Measurements from ENCODE around the gene RTP5. TPM values are rescaled to one million over a fixed set of nuclear protein-coding genes. Genes with fewer than 3 reads are reported as not detected.

Gene RTP5
- total RNA-seq, 1 donor from 2014 or later = not detected

- Mint-ChIP-seq H3K27ac (ENCODE audit: unreplicated experiment) (no peak overlapping the region), H3K36me3 (ENCODE audit: unreplicated experiment) (peaks cover 5% of the 10 kb centered on the region), H3K27me3 (ENCODE audit: unreplicated experiment) (peaks cover 9% of the 10 kb centered on the region), H3K4me3 (ENCODE audit: unreplicated experiment) (no peak overlapping the region), H3K4me1 (ENCODE audit: low read depth, unreplicated experiment) (peaks cover 1% of the 10 kb centered on the region), H3K9me3 (ENCODE audit: unreplicated experiment) (peaks cover 11% of the 10 kb centered on the region)
- TF ChIP-seq, protein P1, sequence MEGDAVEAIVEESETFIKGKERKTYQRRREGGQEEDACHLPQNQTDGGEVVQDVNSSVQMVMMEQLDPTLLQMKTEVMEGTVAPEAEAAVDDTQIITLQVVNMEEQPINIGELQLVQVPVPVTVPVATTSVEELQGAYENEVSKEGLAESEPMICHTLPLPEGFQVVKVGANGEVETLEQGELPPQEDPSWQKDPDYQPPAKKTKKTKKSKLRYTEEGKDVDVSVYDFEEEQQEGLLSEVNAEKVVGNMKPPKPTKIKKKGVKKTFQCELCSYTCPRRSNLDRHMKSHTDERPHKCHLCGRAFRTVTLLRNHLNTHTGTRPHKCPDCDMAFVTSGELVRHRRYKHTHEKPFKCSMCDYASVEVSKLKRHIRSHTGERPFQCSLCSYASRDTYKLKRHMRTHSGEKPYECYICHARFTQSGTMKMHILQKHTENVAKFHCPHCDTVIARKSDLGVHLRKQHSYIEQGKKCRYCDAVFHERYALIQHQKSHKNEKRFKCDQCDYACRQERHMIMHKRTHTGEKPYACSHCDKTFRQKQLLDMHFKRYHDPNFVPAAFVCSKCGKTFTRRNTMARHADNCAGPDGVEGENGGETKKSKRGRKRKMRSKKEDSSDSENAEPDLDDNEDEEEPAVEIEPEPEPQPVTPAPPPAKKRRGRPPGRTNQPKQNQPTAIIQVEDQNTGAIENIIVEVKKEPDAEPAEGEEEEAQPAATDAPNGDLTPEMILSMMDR (IDR thresholded peaks at IDR 0.05; ENCODE audit: partially characterized antibody, unreplicated experiment) = no peak
- DNase-seq = no peak
Measured at GRCh38 chr2:241846406-241846805, 23.1 kb upstream of the RTP5 start.

DNA sequence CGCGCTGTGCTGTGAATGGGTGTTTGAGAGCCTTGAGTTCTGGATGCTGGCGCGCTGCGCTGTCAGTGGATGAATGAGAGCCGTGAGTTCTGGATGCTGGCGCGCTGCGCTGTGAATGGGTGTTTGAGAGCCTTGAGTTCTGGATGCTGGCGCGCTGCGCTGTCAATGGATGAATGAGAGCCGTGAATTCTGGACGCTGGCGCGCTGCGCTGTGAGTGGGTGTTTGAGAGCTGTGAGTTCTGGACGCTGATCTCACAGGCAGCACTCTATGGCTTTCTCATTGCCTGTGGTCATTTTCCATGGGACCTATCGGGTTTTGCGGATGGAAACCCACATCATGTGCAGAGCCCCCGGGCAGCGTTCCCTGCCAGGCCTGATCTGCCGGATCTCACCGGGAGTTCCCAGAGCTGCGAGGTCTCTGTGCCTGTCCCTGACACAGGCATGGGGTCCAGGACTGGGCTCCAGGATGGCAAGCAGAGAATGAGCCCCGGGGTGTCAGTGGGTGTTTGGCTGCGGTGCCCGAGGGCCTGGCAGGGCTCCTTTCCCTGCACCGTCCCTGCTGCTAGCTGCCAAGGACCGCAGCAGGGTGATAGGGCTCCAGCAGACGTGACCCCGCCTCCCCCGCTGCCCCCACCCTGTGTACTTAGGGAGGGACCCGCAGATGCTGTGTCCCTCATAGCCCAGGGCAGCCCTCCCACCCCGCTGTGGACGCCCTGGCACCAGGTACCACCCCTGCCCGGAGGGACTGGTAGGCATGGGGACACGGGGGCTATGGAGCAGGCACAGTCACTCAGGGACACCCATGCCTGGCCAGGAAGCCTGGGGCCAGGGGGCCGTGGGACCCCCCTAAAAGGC, 20.5 kb upstream of the RTP5 start:
- H3K27ac Mint-ChIP-seq (ENCODE audit: unreplicated experiment) = no peak overlapping the region

GRCh38 chr2:241849616-241850543, 19.6 kb upstream of the RTP5 start:
- Mint-ChIP-seq H3K36me3 (ENCODE audit: unreplicated experiment) (peaks cover 5% of the 10 kb centered on the region), H3K4me1 (ENCODE audit: low read depth, unreplicated experiment) (no peaks in the 10 kb centered on the region), H3K4me3 (ENCODE audit: unreplicated experiment) (no peak overlapping the region), H3K27ac (ENCODE audit: unreplicated experiment) (no peak overlapping the region), H3K27me3 (ENCODE audit: unreplicated experiment) (peaks cover 12% of the 10 kb centered on the region), H3K9me3 (ENCODE audit: unreplicated experiment) (peaks cover 12% of the 10 kb centered on the region)
- TF ChIP-seq, protein P1 (IDR thresholded peaks at IDR 0.05; ENCODE audit: partially characterized antibody, unreplicated experiment) = no peak
- DNase-seq = no peak

More for the DNA sequence above, 20.5 kb upstream of the RTP5 start:
- TF ChIP-seq, protein P1 (IDR thresholded peaks at IDR 0.05; ENCODE audit: partially characterized antibody, unreplicated experiment) = no peak
- Mint-ChIP-seq H3K4me1 (ENCODE audit: low read depth, unreplicated experiment) (peaks cover 1% of the 10 kb centered on the region), H3K27me3 (ENCODE audit: unreplicated experiment) (peaks cover 12% of the 10 kb centered on the region), H3K36me3 (ENCODE audit: unreplicated experiment) (peaks cover 5% of the 10 kb centered on the region), H3K4me3 (ENCODE audit: unreplicated experiment) (no peak overlapping the region), H3K9me3 (ENCODE audit: unreplicated experiment) (peaks cover 12% of the 10 kb centered on the region)
- DNase-seq = peak; percentile 22

GRCh38 chr2:241850544-241851324, 18.8 kb upstream of the RTP5 start:
- no peaks in the 10 kb centered on the region for H3K36me3 Mint-ChIP-seq (ENCODE audit: unreplicated experiment)
- TF ChIP-seq, protein P1 (IDR thresholded peaks at IDR 0.05; ENCODE audit: partially characterized antibody, unreplicated experiment) = no peak
- H3K4me1 Mint-ChIP-seq (ENCODE audit: low read depth, unreplicated experiment) = no peaks in the 10 kb centered on the region
- peaks cover 7% of the 10 kb centered on the region for H3K9me3 Mint-ChIP-seq (ENCODE audit: unreplicated experiment)
- peaks cover 9% of the 10 kb centered on the region for H3K27me3 Mint-ChIP-seq (ENCODE audit: unreplicated experiment)
- peak; percentile 12 for DNase-seq
- H3K27ac Mint-ChIP-seq (ENCODE audit: unreplicated experiment) = no peak overlapping the region
- no peak overlapping the region for H3K4me3 Mint-ChIP-seq (ENCODE audit: unreplicated experiment)

All from glutamatergic neuron (in vitro differentiated cells).